Fibroblast of peridontal ligament (primary cell): ENCODE measurements around the gene ARMC8.

ENCODE experiments used
- DNase-seq: peaks from one replicate; pipeline ENCODE4 v3.0.0-alpha.2; 2010; ENCODE audit errors: extremely low read depth

The ARMC8 gene

GRCh38 chr3:138245026-138245425, 57.9 kb downstream of the ARMC8 start:
- no peak for DNase-seq

- DNase-seq, result no peak
Observed at GRCh38 chr3:138249636-138250035, 62.5 kb downstream of the ARMC8 start.

GRCh38 chr3:138253609-138254008, 66.5 kb downstream of the ARMC8 start:
- DNase-seq, result no peak

- DNase-seq, result no peak
Observed at GRCh38 chr3:138254216-138254615, 67.1 kb downstream of the ARMC8 start.

- DNase-seq, result no peak
Observed at GRCh38 chr3:138256022-138256421, 68.9 kb downstream of the ARMC8 start.

GRCh38 chr3:138257986-138258385, 70.9 kb downstream of the ARMC8 start:
- no peak for DNase-seq

GRCh38 chr3:138259126-138259525, 72.0 kb downstream of the ARMC8 start:
- DNase-seq, result no peak

GRCh38 chr3:138260611-138261010, 73.5 kb downstream of the ARMC8 start:
- DNase-seq, result no peak

- no peak for DNase-seq
Observed at GRCh38 chr3:138263104-138263503, 76.0 kb downstream of the ARMC8 start.

- DNase-seq, result no peak
Observed at GRCh38 chr3:138265745-138266144, 78.6 kb downstream of the ARMC8 start.

GRCh38 chr3:138267083-138267482, 80.0 kb downstream of the ARMC8 start:
- DNase-seq, result no peak

- DNase-seq, result no peak
Observed at GRCh38 chr3:138270245-138270644, 83.1 kb downstream of the ARMC8 start.

- no peak for DNase-seq
Observed at GRCh38 chr3:138271189-138271794, 84.2 kb downstream of the ARMC8 start.

- no peak for DNase-seq
Observed at GRCh38 chr3:138281561-138281960, 94.5 kb downstream of the ARMC8 start.

GRCh38 chr3:138282836-138283235, 95.7 kb downstream of the ARMC8 start:
- DNase-seq, result no peak

- no peak for DNase-seq
Observed at GRCh38 chr3:138284079-138284478, 97.0 kb downstream of the ARMC8 start.

GRCh38 chr3:138284957-138285477, 97.9 kb downstream of the ARMC8 start:
- no peak for DNase-seq

GRCh38 chr3:138289260-138289659, 102.2 kb downstream of the ARMC8 start:
- DNase-seq, result no peak

- DNase-seq, result no peak
Observed at GRCh38 chr3:138289701-138290100, 102.6 kb downstream of the ARMC8 start.

- no peak for DNase-seq
Observed at GRCh38 chr3:138296639-138297038, 109.5 kb downstream of the ARMC8 start.

- DNase-seq, result no peak
Observed at GRCh38 chr3:138297059-138297607, 110.0 kb downstream of the ARMC8 start.

- no peak for DNase-seq
Observed at GRCh38 chr3:138297876-138298275, 110.8 kb downstream of the ARMC8 start.

- DNase-seq, result no peak
Observed at GRCh38 chr3:138300647-138301046, 113.5 kb downstream of the ARMC8 start.

- no peak for DNase-seq
Observed at GRCh38 chr3:138303474-138303873, 116.4 kb downstream of the ARMC8 start.
